ENCODE measurements around the gene ZNF296. TPM values are rescaled to one million over a fixed set of nuclear protein-coding genes. Genes with fewer than 3 reads are reported as not detected.
A peak's percentile ranks its signal among the peaks of the same experiment; 100 is the strongest.

ZNF296 gene
- total RNA-seq, 5 donors from 2014 or later (not counting 1 experiment from before 2014, with no cell fraction given) = 1.4 to 4.3 (median 3.5) TPM

- no peaks in the 10 kb centered on the region for H3K9me3 ChIP-seq
- H3K9me3 Mint-ChIP-seq = no peaks in the 10 kb centered on the region
- H3K27ac Mint-ChIP-seq = peak overlapping the region in 1 of 2 donors; percentile 52
- POLR2A ChIA-PET = no interaction called here
- H3K4me3 Mint-ChIP-seq = peak overlapping the region; percentile 46 to 100 (median 62)
- H3K27me3 ChIP-seq (replicated peaks in 1 of 2; ENCODE audit: control insufficient read depth in 2 of 2, extremely low read depth in 1 of 2, insufficient read depth in 2 of 2, low read length in 1 of 2) = no peaks in the 10 kb centered on the region
- H3K36me3 Mint-ChIP-seq = peaks cover 36% of the 10 kb centered on the region
- peaks cover 32 to 33% (median 32%) of the 10 kb centered on the region in 3 donors for H3K4me1 Mint-ChIP-seq
- 95% methylated on average over 22 of the region's 37 CpGs for WGBS (ENCODE audit: insufficient coverage)
- no peak overlapping the region for H3K4me3 ChIP-seq (ENCODE audit: control insufficient read depth in 1 of 2, extremely low read depth in 1 of 2, low read length in 1 of 2)
- CTCF ChIA-PET = no interaction called here
- ATAC-seq (replicated peaks in 1 of 4) = no peak
- no peaks in the 10 kb centered on the region for H3K27me3 Mint-ChIP-seq
- peaks cover 8 to 40% of the 10 kb centered on the region in 2 experiments for H3K4me1 ChIP-seq (ENCODE audit: control insufficient read depth in 1 of 2, extremely low read depth in 1 of 2, insufficient read depth in 2 of 2, low read length in 2 of 2)
- DNase-seq = no peak
- H3K36me3 ChIP-seq (ENCODE audit: control insufficient read depth in 2 of 2, extremely low read depth in 1 of 2, insufficient read depth in 1 of 2, low read length in 1 of 2) = peaks cover 3 to 51% of the 10 kb centered on the region in 2 donors
- no peak overlapping the region for H3K27ac ChIP-seq (ENCODE audit: low read length)
These were observed 38.7 kb downstream of the ZNF296 start for GRCh38 chr19:45037393-45038169.

GRCh38 chr19:45035755-45036154 is 40.5 kb downstream of the ZNF296 start:
- peaks cover 8 to 44% of the 10 kb centered on the region in 2 donors for H3K36me3 ChIP-seq (ENCODE audit: control insufficient read depth in 2 of 2, extremely low read depth in 1 of 2, insufficient read depth in 1 of 2, low read length in 1 of 2)

GRCh38 chr19:45032421-45032820 is 43.9 kb downstream of the ZNF296 start:
- POLR2A ChIA-PET = no interaction called here
- no peaks in the 10 kb centered on the region for H3K27me3 ChIP-seq (replicated peaks in 1 of 2; ENCODE audit: control insufficient read depth in 2 of 2, extremely low read depth in 1 of 2, insufficient read depth in 2 of 2, low read length in 1 of 2)
- Mint-ChIP-seq H3K4me1 (no peaks in the 10 kb centered on the region), H3K27me3 (no peaks in the 10 kb centered on the region), H3K27ac (no peak overlapping the region), H3K9me3 (no peaks in the 10 kb centered on the region), H3K4me3 (no peak overlapping the region), H3K36me3 (peaks cover 39% of the 10 kb centered on the region)
- H3K27ac ChIP-seq (ENCODE audit: low read length) = no peak overlapping the region
- CTCF ChIA-PET = interaction anchor here in 1 of 2 donors (0.5 kb wide), 1 partner anchor 192 kb away, joined by 3 read pairs; no protein-coding TSS in a partner anchor
- WGBS (ENCODE audit: insufficient coverage) = over 99% methylated on average over 18 of the region's 18 CpGs
- peaks cover 14 to 62% of the 10 kb centered on the region in 2 donors for H3K36me3 ChIP-seq (ENCODE audit: control insufficient read depth in 2 of 2, extremely low read depth in 1 of 2, insufficient read depth in 1 of 2, low read length in 1 of 2)
- no peaks in the 10 kb centered on the region for H3K9me3 ChIP-seq
- no peak overlapping the region for H3K4me3 ChIP-seq (ENCODE audit: control insufficient read depth in 1 of 2, extremely low read depth in 1 of 2, low read length in 1 of 2)
- DNase-seq = no peak
- ATAC-seq (replicated peaks in 1 of 4) = no peak
- H3K4me1 ChIP-seq (ENCODE audit: control insufficient read depth in 1 of 2, extremely low read depth in 1 of 2, insufficient read depth in 2 of 2, low read length in 2 of 2) = no peaks in the 10 kb centered on the region

More at GRCh38 chr19:45035755-45036154, 40.5 kb downstream of the ZNF296 start:
- Mint-ChIP-seq H3K4me3 (no peak overlapping the region), H3K9me3 (no peaks in the 10 kb centered on the region), H3K27me3 (no peaks in the 10 kb centered on the region), H3K27ac (no peak overlapping the region), H3K4me1 (peaks cover 18 to 19% (median 18%) of the 10 kb centered on the region in 3 donors), H3K36me3 (peaks cover 34% of the 10 kb centered on the region)
- ATAC-seq (replicated peaks in 1 of 4) = no peak
- CTCF ChIA-PET = no interaction called here
- Histone ChIP-seq H3K4me3 (ENCODE audit: control insufficient read depth in 1 of 2, extremely low read depth in 1 of 2, low read length in 1 of 2) (no peak overlapping the region), H3K27me3 (replicated peaks in 1 of 2; ENCODE audit: control insufficient read depth in 2 of 2, extremely low read depth in 1 of 2, insufficient read depth in 2 of 2, low read length in 1 of 2) (no peaks in the 10 kb centered on the region), H3K4me1 (ENCODE audit: control insufficient read depth in 1 of 2, extremely low read depth in 1 of 2, insufficient read depth in 2 of 2, low read length in 2 of 2) (peaks cover 8 to 24% of the 10 kb centered on the region in 2 experiments), H3K27ac (ENCODE audit: low read length) (no peak overlapping the region), H3K9me3 (no peaks in the 10 kb centered on the region)
- POLR2A ChIA-PET = interaction anchor here in 1 of 2 donors (0.7 kb wide), 1 partner anchor 12 kb away, joined by 3 read pairs; no protein-coding TSS in a partner anchor
- 92% methylated on average over 5 of the region's 6 CpGs for WGBS (ENCODE audit: insufficient coverage)
- DNase-seq = no peak

GRCh38 chr19:45030825-45031224 is 45.5 kb downstream of the ZNF296 start:
- H3K27me3 ChIP-seq (replicated peaks in 1 of 2; ENCODE audit: control insufficient read depth in 2 of 2, extremely low read depth in 1 of 2, insufficient read depth in 2 of 2, low read length in 1 of 2) = no peaks in the 10 kb centered on the region
- Mint-ChIP-seq H3K27me3 (no peaks in the 10 kb centered on the region), H3K9me3 (no peaks in the 10 kb centered on the region), H3K27ac (no peak overlapping the region), H3K36me3 (peaks cover 45% of the 10 kb centered on the region), H3K4me3 (no peak overlapping the region), H3K4me1 (no peaks in the 10 kb centered on the region)
- H3K27ac ChIP-seq (ENCODE audit: low read length) = no peak overlapping the region
- peaks cover 21 to 63% of the 10 kb centered on the region in 2 donors for H3K36me3 ChIP-seq (ENCODE audit: control insufficient read depth in 2 of 2, extremely low read depth in 1 of 2, insufficient read depth in 1 of 2, low read length in 1 of 2)
- H3K4me1 ChIP-seq (ENCODE audit: control insufficient read depth in 1 of 2, extremely low read depth in 1 of 2, insufficient read depth in 2 of 2, low read length in 2 of 2) = no peaks in the 10 kb centered on the region
- no peak overlapping the region for H3K4me3 ChIP-seq (ENCODE audit: control insufficient read depth in 1 of 2, extremely low read depth in 1 of 2, low read length in 1 of 2)
- DNase-seq (no peak), ATAC-seq (replicated peaks in 1 of 4) (no peak)
- ChIA-PET CTCF (no interaction called here), POLR2A (no interaction called here)
- 98% methylated on average over 4 of the region's 6 CpGs for WGBS (ENCODE audit: insufficient coverage)
- H3K9me3 ChIP-seq = no peaks in the 10 kb centered on the region

GRCh38 chr19:45027371-45027770 is 48.9 kb downstream of the ZNF296 start:
- H3K4me3 Mint-ChIP-seq = no peak overlapping the region

GRCh38 chr19:45025264-45025663 is 51.0 kb downstream of the ZNF296 start:
- H3K36me3 ChIP-seq (ENCODE audit: control insufficient read depth in 2 of 2, extremely low read depth in 1 of 2, insufficient read depth in 1 of 2, low read length in 1 of 2) = peaks cover 18 to 45% of the 10 kb centered on the region in 2 donors
- POLR2A ChIA-PET = no interaction called here
- CTCF ChIA-PET = no interaction called here

More at GRCh38 chr19:45027371-45027770, 48.9 kb downstream of the ZNF296 start:
- no peak for ATAC-seq (replicated peaks in 1 of 4)
- Histone ChIP-seq H3K27me3 (replicated peaks in 1 of 2; ENCODE audit: control insufficient read depth in 2 of 2, extremely low read depth in 1 of 2, insufficient read depth in 2 of 2, low read length in 1 of 2) (no peaks in the 10 kb centered on the region), H3K36me3 (ENCODE audit: control insufficient read depth in 2 of 2, extremely low read depth in 1 of 2, insufficient read depth in 1 of 2, low read length in 1 of 2) (peaks cover 21 to 50% of the 10 kb centered on the region in 2 donors), H3K9me3 (no peaks in the 10 kb centered on the region), H3K27ac (ENCODE audit: low read length) (no peak overlapping the region), H3K4me3 (ENCODE audit: control insufficient read depth in 1 of 2, extremely low read depth in 1 of 2, low read length in 1 of 2) (no peak overlapping the region), H3K4me1 (ENCODE audit: control insufficient read depth in 1 of 2, extremely low read depth in 1 of 2, insufficient read depth in 2 of 2, low read length in 2 of 2) (no peaks in the 10 kb centered on the region)
- CTCF ChIA-PET = interaction anchor here in 1 of 2 donors (0.5 kb wide), 1 partner anchor 49 kb away, joined by 5 read pairs; no protein-coding TSS in a partner anchor
- Mint-ChIP-seq H3K36me3 (peaks cover 25% of the 10 kb centered on the region), H3K4me1 (no peaks in the 10 kb centered on the region), H3K9me3 (no peaks in the 10 kb centered on the region), H3K27me3 (no peaks in the 10 kb centered on the region), H3K27ac (no peak overlapping the region)
- POLR2A ChIA-PET = interaction anchor here in 1 of 2 donors (0.6 kb wide), 1 partner anchor 56 kb away, joined by 3 read pairs; no protein-coding TSS in a partner anchor
- 92% methylated on average over 1 of the region's 2 CpGs for WGBS (ENCODE audit: insufficient coverage)
- no peak for DNase-seq

More at GRCh38 chr19:45025264-45025663, 51.0 kb downstream of the ZNF296 start:
- no peak overlapping the region for H3K4me3 Mint-ChIP-seq
- H3K27ac Mint-ChIP-seq = no peak overlapping the region
- peaks cover 21% of the 10 kb centered on the region for H3K36me3 Mint-ChIP-seq
- H3K4me1 ChIP-seq (ENCODE audit: control insufficient read depth in 1 of 2, extremely low read depth in 1 of 2, insufficient read depth in 2 of 2, low read length in 2 of 2) = no peaks in the 10 kb centered on the region
- H3K4me3 ChIP-seq (ENCODE audit: control insufficient read depth in 1 of 2, extremely low read depth in 1 of 2, low read length in 1 of 2) = no peak overlapping the region
- no peaks in the 10 kb centered on the region for H3K4me1 Mint-ChIP-seq
- ATAC-seq (replicated peaks in 1 of 4) = no peak
- DNase-seq = no peak
- WGBS (ENCODE audit: insufficient coverage) = no CpG with 5 or more reads among the region's 9 CpGs
- no peaks in the 10 kb centered on the region for H3K27me3 ChIP-seq (replicated peaks in 1 of 2; ENCODE audit: control insufficient read depth in 2 of 2, extremely low read depth in 1 of 2, insufficient read depth in 2 of 2, low read length in 1 of 2)
- H3K9me3 ChIP-seq = no peaks in the 10 kb centered on the region
- H3K9me3 Mint-ChIP-seq = no peaks in the 10 kb centered on the region
- H3K27ac ChIP-seq (ENCODE audit: low read length) = no peak overlapping the region
- H3K27me3 Mint-ChIP-seq = no peaks in the 10 kb centered on the region
